GM12878 (cell line): ENCODE results near the gene ZNF691. TPM values are rescaled to one million over a fixed set of nuclear protein-coding genes. Genes with fewer than 3 reads are reported as not detected.

ENCODE experiments used
- ATAC-seq: fragments of 200-7000 bp; cut with Tn5 transposase; 3 replicates; pipeline ENCODE4 v1.9.1; 2020; ENCODE audit warnings: mild to moderate bottlenecking, moderate library complexity
- BruUV-seq: library from RNA; stranded (reverse); fragments of 400-500 nt; replicated peaks from 2 replicates; lab custom pipeline; 2021; lab: Mats Ljungman, UMichigan
- CTCF ChIA-PET: fragments of 300-600 bp; sonication (Branson Sonifier 250); formaldehyde crosslinking; extraction: SDS; loops from one replicate; lab custom pipeline; 2021; ENCODE audit warnings: inconsistent platforms; lab: Yijun Ruan, JAX
- POLR2A ChIA-PET: fragments of 350-600 bp; formaldehyde crosslinking; extraction: SDS; loops from one replicate; lab custom pipeline; 2021; ENCODE audit warnings: inconsistent platforms; lab: Charles Lee
- RAD21 ChIA-PET: fragments of 300-600 bp; sonication (Branson Sonifier 250); formaldehyde crosslinking; loops from one replicate; lab custom pipeline; 2023; ENCODE audit warnings: antibody characterized with exemption; ENCODE audit not compliant: unreplicated experiment; lab: Charles Lee
- SMC1A ChIA-PET: fragments of 300-600 bp; sonication (Branson Sonifier 250); formaldehyde crosslinking; loops from one replicate; lab custom pipeline; 2023; ENCODE audit not compliant: unreplicated experiment, uncharacterized antibody; lab: Charles Lee
- DNase-seq: peaks from one replicate; pipeline ENCODE4 v3.0.0-alpha.2; 2011; ENCODE audit warnings: low read depth, low spot score
- FAIRE-seq: peaks from 3 replicates; lab custom pipeline; 2011; peaks lifted over from hg19 to GRCh38; lab: Jason Lieb, UNC
- H2AFZ ChIP-seq: 2 replicates; pipeline ENCODE4 v1.6.0; 2011; ENCODE audit warnings: low read depth, low read length, control low read depth; ENCODE audit not compliant: control insufficient read depth
- H3K27ac ChIP-seq: 2 replicates; pipeline ENCODE4 v1.5.1; 2011; ENCODE audit warnings: control low read depth; ENCODE audit not compliant: control insufficient read depth, insufficient read depth
- H3K27me3 ChIP-seq, 2 experiments: replicated peaks in 1 of 2; 2 replicates each; pipeline versions ENCODE4 v1.6.0 to v1.6.1; 2011; ENCODE audit warnings: low read length in 1 of 2; ENCODE audit not compliant: control insufficient read depth in 2 of 2, insufficient read depth in 2 of 2
- H3K36me3 ChIP-seq, 2 experiments: 2 replicates each; pipeline ENCODE4 v1.5.1; 2011; ENCODE audit warnings: low read length in 1 of 2; ENCODE audit not compliant: control insufficient read depth in 2 of 2, insufficient read depth in 2 of 2
- H3K4me1 ChIP-seq: 2 replicates; pipeline ENCODE4 v1.6.1; 2011; ENCODE audit warnings: mild to moderate bottlenecking, low read length, moderate library complexity, mixed read lengths; ENCODE audit not compliant: control insufficient read depth, insufficient read depth
- H3K4me2 ChIP-seq: 2 replicates; pipeline ENCODE4 v1.6.0; 2011; ENCODE audit warnings: control low read depth; ENCODE audit not compliant: control insufficient read depth, insufficient read depth
- H3K4me3 ChIP-seq: fragments of 200-600 bp; sonication (generic); 2 replicates; pipeline ENCODE4 v1.5.1; 2016
- H3K79me2 ChIP-seq: 2 replicates; pipeline ENCODE4 v1.6.0; 2011; ENCODE audit warnings: low read length; ENCODE audit not compliant: control insufficient read depth, insufficient read depth
- H3K9ac ChIP-seq: 2 replicates; pipeline ENCODE4 v1.8.0; 2011; ENCODE audit warnings: low read length, control low read depth, mixed read lengths; ENCODE audit not compliant: control insufficient read depth, insufficient read depth
- H3K9me3 ChIP-seq: replicated peaks from 3 replicates; pipeline ENCODE4 v1.5.1; 2011; ENCODE audit warnings: mild to moderate bottlenecking, low read length; ENCODE audit not compliant: control insufficient read depth, insufficient read depth
- H4K20me1 ChIP-seq: 2 replicates; pipeline ENCODE4 v1.6.0; 2011; ENCODE audit not compliant: control insufficient read depth, insufficient read depth
- BMI1 ChIP-seq: fragments of 450-650 bp; IDR thresholded peaks from 2 replicates; pipeline ENCODE4 v1.6.1; 2016; ENCODE audit warnings: mild to moderate bottlenecking, moderate library complexity, borderline replicate concordance
- DPF2 ChIP-seq: fragments of 450-650 bp; IDR thresholded peaks from 2 replicates; pipeline ENCODE4 v1.6.1; 2017; ENCODE audit warnings: mild to moderate bottlenecking
- ESRRA ChIP-seq: IDR thresholded peaks from 2 replicates; pipeline ENCODE4 v1.6.1; 2012; ENCODE audit warnings: mild to moderate bottlenecking, low read length, improper control_type of control experiment
- FOS ChIP-seq: IDR thresholded peaks from 3 replicates; pipeline ENCODE4 v1.6.1; 2011; ENCODE audit warnings: borderline replicate concordance; ENCODE audit not compliant: insufficient read length; ENCODE audit errors: extremely low read depth
- MYB ChIP-seq: fragments of 150-350 bp; IDR thresholded peaks from 2 replicates; pipeline ENCODE4 v1.6.1; 2014; ENCODE audit warnings: mild to moderate bottlenecking, low read depth, low read length, borderline replicate concordance
- NBN ChIP-seq: fragments of 450-650 bp; IDR thresholded peaks from 2 replicates; pipeline ENCODE4 v1.6.1; 2016
- RFX5 ChIP-seq: IDR thresholded peaks from 2 replicates; pipeline ENCODE4 v1.6.1; 2011; ENCODE audit warnings: low read depth, low read length, improper control_type of control experiment
- SIN3A ChIP-seq: IDR thresholded peaks from 2 replicates; pipeline ENCODE4 v1.6.1; 2012; ENCODE audit warnings: low read depth, low read length, improper control_type of control experiment
- TAF1 ChIP-seq: IDR thresholded peaks from 2 replicates; pipeline ENCODE4 v1.6.1; 2011; ENCODE audit warnings: mild to moderate bottlenecking, low read depth, low read length, borderline replicate concordance
- WGBS: methylation state at CpG from one replicate; pipeline ENCODE4 v1.1.6; 2016; ENCODE audit warnings: low lambda C conversion rate; ENCODE audit not compliant: insufficient replicate concordance, insufficient coverage; ENCODE audit errors: missing lambda C conversion rate; 5-methylcytosine and 5-hydroxymethylcytosine counted together
- in situ Hi-C: fragments of 300-500 bp; cut with MboI; formaldehyde crosslinking; loops from 9 replicates; pipeline ENCODE4 v1.14.3; 2018; ENCODE audit warnings: mixed read lengths
- intact Hi-C: fragments of 100-400 bp; cut with micrococcal nuclease; formaldehyde crosslinking; loops from one replicate; pipeline ENCODE4 v1.14.2; 2022; ENCODE audit not compliant: unreplicated experiment
- polyA plus RNA-seq, 11 experiments: library from polyadenylated mRNA; depleted of rRNA in 4 of 11; unstranded in 6 of 11; stranded (reverse) in 5 of 11; fragments of >200 nt; fragmentation: Nextera tagmentation in 4 of 11; fragmentation: Illumina TruSeq in 1 of 11; extraction: Ambion mirVana in 4 of 11; extraction: Trizol in 1 of 11; gene quantifications; 1 replicate in 1 of 11; 2 replicates in 10 of 11; pipeline versions ENCODE4 v1.2.1 to v1.2.3, GENCODE V29; 2011 to 2016; ENCODE audit warnings: inconsistent platforms in 2 of 11, missing spikeins in 2 of 11, low read depth in 1 of 11
- total RNA-seq, 4 experiments: library from RNA; depleted of rRNA in 3 of 4; stranded (reverse); fragments of >200 nt in 3 of 4; fragmentation: Illumina TruSeq in 1 of 4; extraction: Trizol in 1 of 4; gene quantifications; 2 replicates each; pipeline versions ENCODE4 v1.2.1 to v1.2.3, GENCODE V29; 2013 to 2021
- TF ChIP-seq, protein P1 (sequence below): IDR thresholded peaks from 2 replicates; pipeline ENCODE4 v1.6.1; 2012; ENCODE audit warnings: low read depth, low read length, improper control_type of control experiment
- TF ChIP-seq, protein P2 (sequence below): IDR thresholded peaks from 2 replicates; pipeline ENCODE4 v1.6.1; 2011; ENCODE audit warnings: low read depth, mild to moderate bottlenecking, low read length, moderate library complexity, borderline replicate concordance; ENCODE audit errors: extremely low read depth
- TF ChIP-seq, protein P3 (sequence below), 3 experiments: IDR thresholded peaks in 2 of 3; conservative IDR thresholded peaks in 1 of 3; 2 replicates each; pipeline ENCODE4 v1.5.1; 2011; ENCODE audit warnings: low read depth in 3 of 3, low read length in 3 of 3, mild to moderate bottlenecking in 3 of 3, control low read depth in 2 of 3, moderate library complexity in 2 of 3, inconsistent platforms in 1 of 3, mixed read lengths in 1 of 3; ENCODE audit not compliant: control insufficient read depth in 2 of 3, insufficient read depth in 1 of 3; ENCODE audit errors: extremely low read depth in 1 of 3
- TF ChIP-seq, protein P4 (sequence below): IDR thresholded peaks from 2 replicates; pipeline ENCODE4 v1.6.1; 2012; ENCODE audit warnings: improper control_type of control experiment, low read depth, low read length; ENCODE audit not compliant: insufficient replicate concordance
- TF ChIP-seq, protein P5 (sequence below): IDR thresholded peaks from 2 replicates; pipeline ENCODE4 v1.6.1; 2011; ENCODE audit warnings: mild to moderate bottlenecking, low read depth, low read length, moderate library complexity; ENCODE audit not compliant: insufficient replicate concordance

The ZNF691 gene
- total and polyA plus RNA-seq, 10 of the 15 experiments (the other 5 are each of a cell fraction or from before 2014, with no cell fraction given), result 8.5 to 16.2 (median 12.2) TPM

DNA sequence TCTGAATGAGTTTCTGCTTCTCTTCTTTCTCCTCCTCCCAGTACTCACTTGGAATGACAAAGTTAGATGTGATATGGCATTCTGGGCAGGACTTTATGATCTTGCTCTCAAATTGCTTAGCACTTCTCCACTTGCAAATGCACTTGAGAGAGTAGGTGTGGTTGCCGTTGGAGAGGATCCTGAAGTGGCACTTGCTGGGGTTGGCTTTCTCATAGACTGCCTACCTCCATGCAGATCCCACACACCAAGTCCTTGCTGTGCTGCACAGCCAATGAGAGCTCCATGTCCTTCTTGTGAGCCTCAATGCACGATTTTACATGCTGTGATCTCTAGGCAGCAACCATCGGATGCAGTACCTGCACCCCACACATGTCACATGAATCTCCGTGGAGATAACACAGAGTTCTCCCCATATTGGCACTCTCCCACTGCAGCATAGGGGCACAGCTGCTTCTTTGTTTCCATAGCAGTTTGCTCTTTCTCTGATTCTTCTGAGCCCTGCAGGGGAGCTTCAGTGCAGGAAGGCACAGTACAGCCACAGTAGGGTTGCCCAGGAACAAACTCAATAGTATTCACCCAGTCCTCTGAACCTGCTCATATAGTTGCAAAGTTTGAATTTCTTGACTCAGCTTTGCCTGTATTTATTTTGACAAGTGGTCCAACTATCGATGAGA lies 45.2 kb downstream of the ZNF691 start:
- no peaks in the 10 kb centered on the region for H4K20me1 ChIP-seq
- no peak for ATAC-seq
- no peaks in the 10 kb centered on the region for H3K4me1 ChIP-seq
- H3K9me3 ChIP-seq, result no peaks in the 10 kb centered on the region
- no peak overlapping the region for H2AFZ ChIP-seq
- no peak for DNase-seq
- H3K27me3 ChIP-seq, result no peaks in the 10 kb centered on the region
- in situ Hi-C loops (no loop called here), intact Hi-C loops (no loop called here)
- ChIA-PET SMC1A (no interaction called here), RAD21 (interaction anchor here (1.5 kb wide), 1 partner anchor 12 kb away, joined by 3 read pairs; no protein-coding TSS in a partner anchor), POLR2A (no interaction called here)
- BruUV-seq, result no TSS peak
- H3K27ac ChIP-seq, result no peak overlapping the region
- no peaks in the 10 kb centered on the region for H3K79me2 ChIP-seq
- no peaks in the 10 kb centered on the region for H3K36me3 ChIP-seq
- no peak overlapping the region for H3K9ac ChIP-seq
- 55% methylated on average over 5 of the region's 5 CpGs for WGBS
- TF ChIP-seq, protein P1, sequence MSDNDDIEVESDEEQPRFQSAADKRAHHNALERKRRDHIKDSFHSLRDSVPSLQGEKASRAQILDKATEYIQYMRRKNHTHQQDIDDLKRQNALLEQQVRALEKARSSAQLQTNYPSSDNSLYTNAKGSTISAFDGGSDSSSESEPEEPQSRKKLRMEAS, result no peak
- TF ChIP-seq, protein P2, sequence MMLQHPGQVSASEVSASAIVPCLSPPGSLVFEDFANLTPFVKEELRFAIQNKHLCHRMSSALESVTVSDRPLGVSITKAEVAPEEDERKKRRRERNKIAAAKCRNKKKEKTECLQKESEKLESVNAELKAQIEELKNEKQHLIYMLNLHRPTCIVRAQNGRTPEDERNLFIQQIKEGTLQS, result no peak
- TF ChIP-seq RFX5 (no peak), SIN3A (no peak), DPF2 (no peak), ESRRA (no peak), FOS (no peak), TAF1 (no peak), NBN (no peak), BMI1 (no peak), MYB (no peak)
- TF ChIP-seq, protein P3, sequence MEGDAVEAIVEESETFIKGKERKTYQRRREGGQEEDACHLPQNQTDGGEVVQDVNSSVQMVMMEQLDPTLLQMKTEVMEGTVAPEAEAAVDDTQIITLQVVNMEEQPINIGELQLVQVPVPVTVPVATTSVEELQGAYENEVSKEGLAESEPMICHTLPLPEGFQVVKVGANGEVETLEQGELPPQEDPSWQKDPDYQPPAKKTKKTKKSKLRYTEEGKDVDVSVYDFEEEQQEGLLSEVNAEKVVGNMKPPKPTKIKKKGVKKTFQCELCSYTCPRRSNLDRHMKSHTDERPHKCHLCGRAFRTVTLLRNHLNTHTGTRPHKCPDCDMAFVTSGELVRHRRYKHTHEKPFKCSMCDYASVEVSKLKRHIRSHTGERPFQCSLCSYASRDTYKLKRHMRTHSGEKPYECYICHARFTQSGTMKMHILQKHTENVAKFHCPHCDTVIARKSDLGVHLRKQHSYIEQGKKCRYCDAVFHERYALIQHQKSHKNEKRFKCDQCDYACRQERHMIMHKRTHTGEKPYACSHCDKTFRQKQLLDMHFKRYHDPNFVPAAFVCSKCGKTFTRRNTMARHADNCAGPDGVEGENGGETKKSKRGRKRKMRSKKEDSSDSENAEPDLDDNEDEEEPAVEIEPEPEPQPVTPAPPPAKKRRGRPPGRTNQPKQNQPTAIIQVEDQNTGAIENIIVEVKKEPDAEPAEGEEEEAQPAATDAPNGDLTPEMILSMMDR (IDR thresholded peaks at IDR 0.05 in 2 of 3, conservative IDR thresholded peaks at IDR 0.05 in 1 of 3; ENCODE audit: control insufficient read depth in 2 of 3, extremely low read depth in 1 of 3, insufficient read depth in 1 of 3, low read depth in 3 of 3, low read length in 3 of 3), result no peak
- TF ChIP-seq, protein P4, sequence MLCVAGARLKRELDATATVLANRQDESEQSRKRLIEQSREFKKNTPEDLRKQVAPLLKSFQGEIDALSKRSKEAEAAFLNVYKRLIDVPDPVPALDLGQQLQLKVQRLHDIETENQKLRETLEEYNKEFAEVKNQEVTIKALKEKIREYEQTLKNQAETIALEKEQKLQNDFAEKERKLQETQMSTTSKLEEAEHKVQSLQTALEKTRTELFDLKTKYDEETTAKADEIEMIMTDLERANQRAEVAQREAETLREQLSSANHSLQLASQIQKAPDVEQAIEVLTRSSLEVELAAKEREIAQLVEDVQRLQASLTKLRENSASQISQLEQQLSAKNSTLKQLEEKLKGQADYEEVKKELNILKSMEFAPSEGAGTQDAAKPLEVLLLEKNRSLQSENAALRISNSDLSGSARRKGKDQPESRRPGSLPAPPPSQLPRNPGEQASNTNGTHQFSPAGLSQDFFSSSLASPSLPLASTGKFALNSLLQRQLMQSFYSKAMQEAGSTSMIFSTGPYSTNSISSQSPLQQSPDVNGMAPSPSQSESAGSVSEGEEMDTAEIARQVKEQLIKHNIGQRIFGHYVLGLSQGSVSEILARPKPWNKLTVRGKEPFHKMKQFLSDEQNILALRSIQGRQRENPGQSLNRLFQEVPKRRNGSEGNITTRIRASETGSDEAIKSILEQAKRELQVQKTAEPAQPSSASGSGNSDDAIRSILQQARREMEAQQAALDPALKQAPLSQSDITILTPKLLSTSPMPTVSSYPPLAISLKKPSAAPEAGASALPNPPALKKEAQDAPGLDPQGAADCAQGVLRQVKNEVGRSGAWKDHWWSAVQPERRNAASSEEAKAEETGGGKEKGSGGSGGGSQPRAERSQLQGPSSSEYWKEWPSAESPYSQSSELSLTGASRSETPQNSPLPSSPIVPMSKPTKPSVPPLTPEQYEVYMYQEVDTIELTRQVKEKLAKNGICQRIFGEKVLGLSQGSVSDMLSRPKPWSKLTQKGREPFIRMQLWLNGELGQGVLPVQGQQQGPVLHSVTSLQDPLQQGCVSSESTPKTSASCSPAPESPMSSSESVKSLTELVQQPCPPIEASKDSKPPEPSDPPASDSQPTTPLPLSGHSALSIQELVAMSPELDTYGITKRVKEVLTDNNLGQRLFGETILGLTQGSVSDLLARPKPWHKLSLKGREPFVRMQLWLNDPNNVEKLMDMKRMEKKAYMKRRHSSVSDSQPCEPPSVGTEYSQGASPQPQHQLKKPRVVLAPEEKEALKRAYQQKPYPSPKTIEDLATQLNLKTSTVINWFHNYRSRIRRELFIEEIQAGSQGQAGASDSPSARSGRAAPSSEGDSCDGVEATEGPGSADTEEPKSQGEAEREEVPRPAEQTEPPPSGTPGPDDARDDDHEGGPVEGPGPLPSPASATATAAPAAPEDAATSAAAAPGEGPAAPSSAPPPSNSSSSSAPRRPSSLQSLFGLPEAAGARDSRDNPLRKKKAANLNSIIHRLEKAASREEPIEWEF, result no peak
- TF ChIP-seq, protein P5, sequence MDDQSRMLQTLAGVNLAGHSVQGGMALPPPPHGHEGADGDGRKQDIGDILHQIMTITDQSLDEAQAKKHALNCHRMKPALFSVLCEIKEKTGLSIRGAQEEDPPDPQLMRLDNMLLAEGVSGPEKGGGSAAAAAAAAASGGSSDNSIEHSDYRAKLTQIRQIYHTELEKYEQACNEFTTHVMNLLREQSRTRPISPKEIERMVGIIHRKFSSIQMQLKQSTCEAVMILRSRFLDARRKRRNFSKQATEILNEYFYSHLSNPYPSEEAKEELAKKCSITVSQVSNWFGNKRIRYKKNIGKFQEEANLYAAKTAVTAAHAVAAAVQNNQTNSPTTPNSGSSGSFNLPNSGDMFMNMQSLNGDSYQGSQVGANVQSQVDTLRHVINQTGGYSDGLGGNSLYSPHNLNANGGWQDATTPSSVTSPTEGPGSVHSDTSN, result no peak
- TF ChIP-seq, all 136 proteins: peak for 0
- FAIRE-seq, result no peak
- Histone ChIP-seq H3K4me3 (no peak overlapping the region), H3K4me2 (no peak overlapping the region)
- CTCF ChIA-PET, result interaction anchor here (0.6 to 1.4 kb wide), 3 partner anchors 124 to 974 kb away, joined by 3 to 5 read pairs (median 3); partner anchors contain the start of genes C1orf50 and P3H1
